ENCODE data around the gene CERK. TPM values are rescaled to one million over a fixed set of nuclear protein-coding genes. Genes with fewer than 3 reads are reported as not detected.

The CERK gene
- total and polyA plus RNA-seq, 2 of the 8 experiments (the other 6 are each of a cell fraction or from before 2014, with no cell fraction given), result 26.6 to 59.0 TPM

DNA sequence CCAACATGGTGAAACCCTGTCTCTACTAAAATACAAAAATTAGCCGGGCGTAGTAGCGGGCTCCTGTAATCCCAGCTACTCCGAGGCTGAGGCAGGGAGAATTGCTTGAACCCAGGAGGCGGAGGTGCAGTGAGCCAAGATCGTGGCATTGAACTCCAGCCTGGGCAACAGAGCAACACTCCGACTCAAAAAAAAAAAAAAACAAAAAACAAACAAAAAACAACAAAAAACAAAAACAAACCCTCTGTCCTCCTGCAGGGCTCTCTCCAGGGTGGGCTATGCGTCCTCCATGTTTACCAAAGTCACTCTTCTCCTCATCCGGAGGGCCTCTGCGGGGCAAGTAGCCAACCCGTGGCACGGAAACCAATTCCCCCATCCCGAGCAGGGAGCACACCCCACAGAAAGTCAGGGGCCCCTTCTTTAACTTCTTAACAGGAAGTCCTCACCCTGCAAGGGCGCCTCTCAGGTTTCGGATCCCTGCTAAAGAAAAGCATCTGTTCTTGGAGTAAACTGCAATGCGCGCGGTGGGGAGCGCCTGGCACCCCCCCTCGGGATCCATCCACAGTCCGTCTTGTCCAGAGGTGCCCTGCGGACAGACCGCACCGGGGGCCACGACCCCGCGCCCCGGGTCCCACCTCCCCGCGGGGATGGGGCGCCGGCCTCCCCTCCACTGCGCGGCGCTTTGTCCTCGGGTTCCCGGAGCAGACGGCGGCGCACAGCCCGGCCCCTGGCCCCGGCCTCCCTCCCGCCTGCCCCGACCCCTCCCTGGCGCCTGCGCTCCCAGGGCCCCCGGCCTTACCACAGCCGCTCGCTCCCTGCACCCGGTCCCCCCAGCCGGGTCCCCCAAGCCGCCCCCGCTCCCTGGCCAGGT lies 712 bp downstream of the CERK start:
- Histone ChIP-seq H3K4me2 (ENCODE audit: insufficient read depth in 1 of 2, low read depth in 2 of 2, low read length in 2 of 2) (peak overlapping the region; percentile 58 to 85), H3K14ac (ENCODE audit: insufficient read length) (no peak overlapping the region), H3K56ac (replicated peaks; ENCODE audit: insufficient read length, low read depth, low read length) (no peak overlapping the region), H3K27me3 (replicated peaks in 1 of 4; ENCODE audit: control insufficient read depth in 3 of 4, extremely low read depth in 1 of 4, insufficient read depth in 3 of 4, low read length in 3 of 4) (peaks cover 0 to 3% (median 0%) of the 10 kb centered on the region in 4 experiments; a peak in 1 of 7 replicates), H3K79me2 (ENCODE audit: control insufficient read depth in 1 of 2, insufficient read depth in 2 of 2, low read length in 2 of 2) (peaks cover 0 to 31% of the 10 kb centered on the region in 2 experiments; a peak in 3 of 4 replicates), H3K4ac (replicated peaks; ENCODE audit: insufficient read length, low read depth, low read length) (no peak overlapping the region), H4K5ac (ENCODE audit: insufficient read length, low read depth, low read length) (peak overlapping the region; percentile 43), H3K4me1 (replicated peaks in 1 of 4; ENCODE audit: control insufficient read depth in 3 of 4, insufficient read depth in 4 of 4, low read length in 3 of 4) (peaks cover 7 to 19% (median 16%) of the 10 kb centered on the region in 4 experiments), H2BK5ac (ENCODE audit: low read depth, low read length) (no peak overlapping the region; the same call in 1 of the 2 replicates), H3K36me3 (ENCODE audit: control insufficient read depth in 2 of 4, insufficient read depth in 4 of 4, low read length in 3 of 4) (no peaks in the 10 kb centered on the region), H2BK15ac (ENCODE audit: low read length) (no peak overlapping the region), H3K23me2 (ENCODE audit: low read depth, low read length) (peaks cover 11% of the 10 kb centered on the region; the same call in 1 of the 2 replicates), H2BK20ac (ENCODE audit: low read length) (no peak overlapping the region), H3K9me3 (ENCODE audit: insufficient read depth in 2 of 2, low read depth in 1 of 2, low read length in 1 of 2) (no peaks in the 10 kb centered on the region), H4K8ac (ENCODE audit: extremely low read depth, insufficient read depth, low read length) (no peak overlapping the region; the same call in 1 of the 2 replicates), H3K23ac (ENCODE audit: insufficient read length) (no peak overlapping the region), H3K27ac (ENCODE audit: low read depth, low read length) (no peak overlapping the region), H2AK5ac (ENCODE audit: low read depth, low read length) (no peak overlapping the region), H3K9ac (replicated peaks in 1 of 4; ENCODE audit: extremely low read depth in 1 of 4, low read depth in 3 of 4, low read length in 3 of 4) (peak overlapping the region in 3 of 4 experiments; percentile 48 to 61 (median 57); a peak in 4 of 7 replicates), H3K79me1 (ENCODE audit: low read depth, low read length) (peaks cover 5% of the 10 kb centered on the region; the same call in 1 of the 2 replicates), H4K20me1 (replicated peaks in 1 of 2; ENCODE audit: control insufficient read depth in 1 of 2, insufficient read depth in 2 of 2, low read length in 2 of 2) (peaks cover 0 to 22% of the 10 kb centered on the region in 2 experiments), H2BK12ac (ENCODE audit: low read depth, low read length) (no peak overlapping the region; the same call in 1 of the 2 replicates), H2AFZ (ENCODE audit: low read length) (no peak overlapping the region; the same call in 1 of the 2 replicates), H3K18ac (ENCODE audit: extremely low read depth, low read length) (peak overlapping the region; percentile 4; the same call in 1 of the 2 replicates), H2BK120ac (replicated peaks; ENCODE audit: low read depth, low read length) (no peak overlapping the region), H3K4me3 (ENCODE audit: extremely low read depth in 1 of 4, insufficient read depth in 2 of 4, low read depth in 3 of 4, low read length in 4 of 4) (peak overlapping the region; percentile 55 to 90 (median 80)), H4K91ac (replicated peaks; ENCODE audit: insufficient read length, low read length) (no peak overlapping the region)
- 0 out of 2 replicates have a peak, but pooled peaks have one; percentile 17 for TF ChIP-seq TAF1 (IDR thresholded peaks at IDR 0.05; ENCODE audit: low read depth, low read length)
- peak; percentile 28 for TF ChIP-seq ASH2L (IDR thresholded peaks at IDR 0.05; ENCODE audit: low read length)
- no peak for TF ChIP-seq FOSL1 (IDR thresholded peaks at IDR 0.05; ENCODE audit: insufficient read depth, low read depth, low read length)
- peak in 1 of 2 experiments; percentile 66 for DNase-seq (ENCODE audit: low read depth in 1 of 2, low spot score in 2 of 2)
- CTCF ChIA-PET (ENCODE audit: partially characterized antibody), result interaction anchor here (0.7 kb wide), 1 partner anchor 9 kb away, joined by 3 read pairs; no protein-coding TSS in a partner anchor
- POLR2A ChIA-PET (ENCODE audit: partially characterized antibody), result no interaction called here
- 14% methylated on average over 30 of the region's 53 CpGs; no CpG with 5 or more reads in 1 of the 2 experiments for WGBS, 2 experiments (ENCODE audit: extremely low coverage in 1 of 2, insufficient coverage in 1 of 2, insufficient read length in 1 of 2, insufficient replicate concordance in 2 of 2, low coverage in 1 of 2, low lambda C conversion rate in 2 of 2, missing lambda C conversion rate in 1 of 2)
- no peak for FAIRE-seq

Data from H1 (cell line).